HepG2 (cell line): ENCODE data around the gene UNC13D. TPM values are rescaled to one million over a fixed set of nuclear protein-coding genes. Genes with fewer than 3 reads are reported as not detected.

Source experiments
- CBFB ChIP-seq: sonication (generic); formaldehyde crosslinking; IDR thresholded peaks from 2 replicates; pipeline ENCODE4 v1.4.0; 2020; ENCODE audit warnings: missing genetic modification reagents
- CREM ChIP-seq, 2 experiments: sonication (generic) in 1 of 2; formaldehyde crosslinking in 1 of 2; IDR thresholded peaks; 2 replicates each; pipeline versions ENCODE4 v1.4.0 to v1.6.1; 2016 to 2020; ENCODE audit warnings: antibody characterized with exemption in 1 of 2, mild to moderate bottlenecking in 1 of 2, missing genetic modification reagents in 1 of 2
- ELF3 ChIP-seq: IDR thresholded peaks from 2 replicates; pipeline ENCODE4 v1.6.1; 2016; ENCODE audit warnings: missing genetic modification reagents, missing compliant biosample characterization
- ELF4 ChIP-seq: sonication (generic); formaldehyde crosslinking; IDR thresholded peaks from 2 replicates; pipeline ENCODE4 v1.5.0; 2020; ENCODE audit warnings: missing genetic modification reagents, mild to moderate bottlenecking, moderate library complexity, borderline replicate concordance
- ETV6 ChIP-seq: sonication (generic); formaldehyde crosslinking; conservative IDR thresholded peaks from 2 replicates; pipeline ENCODE4 v1.4.0; 2020; ENCODE audit warnings: missing genetic modification reagents
- GABPA ChIP-seq, 2 experiments: IDR thresholded peaks; 2 replicates each; pipeline ENCODE4 v1.6.1; 2011 to 2016; ENCODE audit warnings: low read depth in 2 of 2, low read length in 1 of 2, missing biosample characterization in 1 of 2, missing genetic modification characterization in 1 of 2
- HNRNPLL ChIP-seq: fragments of 200-400 bp; formaldehyde crosslinking; IDR thresholded peaks from 2 replicates; pipeline ENCODE4 v1.6.1; 2017; ENCODE audit warnings: mild to moderate bottlenecking, low read depth, low read length; ENCODE audit not compliant: poor library complexity, severe bottlenecking
- MYC ChIP-seq: sonication (generic); formaldehyde crosslinking; IDR thresholded peaks from 2 replicates; pipeline ENCODE4 v1.9.0; 2021; ENCODE audit warnings: missing genetic modification reagents, borderline replicate concordance
- NFKBIZ ChIP-seq: IDR thresholded peaks from 2 replicates; pipeline ENCODE4 v1.6.1; 2018; ENCODE audit warnings: missing genetic modification reagents, missing compliant biosample characterization
- POGZ ChIP-seq: sonication (generic); formaldehyde crosslinking; IDR thresholded peaks from 2 replicates; pipeline ENCODE4 v1.4.0; 2020; ENCODE audit warnings: mild to moderate bottlenecking, missing genetic modification reagents
- POLR2A ChIP-seq, 2 experiments: IDR thresholded peaks; 2 replicates each; pipeline ENCODE4 v1.6.1; 2011; ENCODE audit warnings: low read depth in 2 of 2, low read length in 2 of 2, mild to moderate bottlenecking in 1 of 2, moderate library complexity in 1 of 2; ENCODE audit not compliant: insufficient read depth in 1 of 2
- SIX1 ChIP-seq: sonication (generic); formaldehyde crosslinking; IDR thresholded peaks from 2 replicates; pipeline ENCODE4 v1.4.0; 2020; ENCODE audit warnings: missing genetic modification reagents, borderline replicate concordance
- SRSF4 ChIP-seq: fragments of 200-400 bp; formaldehyde crosslinking; IDR thresholded peaks from one replicate; pipeline ENCODE4 v1.6.1; 2018; ENCODE audit warnings: mild to moderate bottlenecking, low read depth, low read length, moderate library complexity; ENCODE audit not compliant: poor library complexity, severe bottlenecking
- SRY ChIP-seq: sonication (generic); formaldehyde crosslinking; IDR thresholded peaks from 2 replicates; pipeline ENCODE4 v1.8.0; 2022; ENCODE audit warnings: mild to moderate bottlenecking, missing genetic modification reagents
- STAG1 ChIP-seq: sonication (generic); formaldehyde crosslinking; IDR thresholded peaks from 2 replicates; pipeline ENCODE4 v1.4.0; 2020; ENCODE audit warnings: missing genetic modification reagents
- TEAD3 ChIP-seq: optimal IDR thresholded peaks from 2 replicates; pipeline ENCODE3; 2016; ENCODE audit warnings: borderline replicate concordance
- TMF1 ChIP-seq: sonication (generic); formaldehyde crosslinking; IDR thresholded peaks from 2 replicates; pipeline ENCODE4 v1.8.1; 2022; ENCODE audit warnings: low read depth, missing genetic modification reagents
- TOE1 ChIP-seq: sonication (generic); formaldehyde crosslinking; IDR thresholded peaks from 2 replicates; pipeline ENCODE4 v1.4.0; 2020; ENCODE audit warnings: mild to moderate bottlenecking, missing genetic modification reagents
- ZBTB14 ChIP-seq: sonication (generic); formaldehyde crosslinking; IDR thresholded peaks from 2 replicates; pipeline ENCODE4 v1.4.0; 2020; ENCODE audit warnings: missing genetic modification reagents
- ZBTB20 ChIP-seq: sonication (generic); formaldehyde crosslinking; IDR thresholded peaks from 2 replicates; pipeline ENCODE4 v1.8.1; 2023; ENCODE audit warnings: missing genetic modification reagents, low read depth, mild to moderate bottlenecking, borderline replicate concordance
- ZNF207 ChIP-seq: fragments of 450-650 bp; IDR thresholded peaks from 2 replicates; pipeline ENCODE4 v1.6.1; 2016; ENCODE audit warnings: antibody characterized with exemption, borderline replicate concordance
- ZNF256 ChIP-seq: sonication (generic); formaldehyde crosslinking; conservative IDR thresholded peaks from 2 replicates; pipeline ENCODE4 v1.4.0; 2020; ENCODE audit warnings: missing genetic modification reagents
- ZNF543 ChIP-seq: sonication (generic); formaldehyde crosslinking; IDR thresholded peaks from 2 replicates; pipeline ENCODE4 v1.4.0; 2020; ENCODE audit warnings: mild to moderate bottlenecking, missing genetic modification reagents
- ZNF569 ChIP-seq: sonication (generic); formaldehyde crosslinking; IDR thresholded peaks from 2 replicates; pipeline ENCODE4 v1.5.0; 2020; ENCODE audit warnings: mild to moderate bottlenecking, missing genetic modification reagents, moderate library complexity, borderline replicate concordance
- ZNF709 ChIP-seq: sonication (generic); formaldehyde crosslinking; IDR thresholded peaks from 2 replicates; pipeline ENCODE4 v1.5.0; 2020; ENCODE audit warnings: mild to moderate bottlenecking, missing genetic modification reagents
- ZNF768 ChIP-seq: sonication (generic); formaldehyde crosslinking; IDR thresholded peaks from 2 replicates; pipeline ENCODE4 v1.4.0; 2020; ENCODE audit warnings: missing genetic modification reagents
- ZSCAN20 ChIP-seq: sonication (generic); formaldehyde crosslinking; IDR thresholded peaks from 2 replicates; pipeline ENCODE4 v1.4.0; 2020; ENCODE audit warnings: missing genetic modification reagents, mild to moderate bottlenecking, borderline replicate concordance
- polyA plus RNA-seq, 8 experiments: library from polyadenylated mRNA; depleted of rRNA in 3 of 8; stranded (reverse) in 7 of 8; unstranded in 1 of 8; fragments of >200 nt; fragmentation: Illumina TruSeq in 4 of 8; extraction: Trizol in 4 of 8; gene quantifications; 2 replicates each; pipeline versions ENCODE4 v1.2.1 to v1.2.3, GENCODE V29; 2011 to 2016; ENCODE audit warnings: low read depth in 4 of 8, missing spikeins in 1 of 8, mixed read lengths in 1 of 8; ENCODE audit not compliant: insufficient read depth in 1 of 8
- total RNA-seq, 5 experiments: library from RNA; depleted of rRNA; stranded (reverse); fragments of >200 nt; fragmentation: Illumina TruSeq; extraction: Trizol; gene quantifications; 2 replicates each; pipeline ENCODE4 v1.2.3, GENCODE V29; 2016; ENCODE audit warnings: low read depth in 1 of 5
- TF ChIP-seq, protein P1 (sequence below): sonication (generic); formaldehyde crosslinking; IDR thresholded peaks from 2 replicates; pipeline ENCODE4 v1.4.0; 2020; ENCODE audit warnings: missing genetic modification reagents, borderline replicate concordance
- TF ChIP-seq, protein P2 (sequence below): IDR thresholded peaks from 2 replicates; pipeline ENCODE4 v1.6.1; 2016; ENCODE audit warnings: missing compliant biosample characterization, missing genetic modification reagents, borderline replicate concordance

UNC13D gene
- total and polyA plus RNA-seq, 2 of the 13 experiments (the other 11 are each of a cell fraction or from before 2014, with no cell fraction given), result 29.7 to 42.7 TPM

- TF ChIP-seq HNRNPLL (peak; percentile 53), ZSCAN20 (CRISPR knock-in tag) (no peak), TOE1 (no peak), POGZ (CRISPR knock-in tag) (no peak), SIX1 (CRISPR knock-in tag) (no peak), GABPA (IDR thresholded peaks at IDR 0.05; ENCODE audit: low read depth, low read length) (no peak), GABPA (CRISPR knock-in tag; IDR thresholded peaks at IDR 0.05; ENCODE audit: low read depth) (no peak), ZNF569 (CRISPR knock-in tag) (no peak), ZBTB20 (CRISPR knock-in tag) (no peak; the same call in 1 of the 2 replicates), NFKBIZ (no peak), MYC (CRISPR knock-in tag) (no peak; the same call in 1 of the 2 replicates), ZNF709 (CRISPR knock-in tag) (no peak), ZNF207 (no peak), ZNF256 (CRISPR knock-in tag) (no peak), ZNF768 (no peak), STAG1 (CRISPR knock-in tag) (peak; percentile 62), ZBTB14 (CRISPR knock-in tag) (no peak), POLR2A (IDR thresholded peaks at IDR 0.05; ENCODE audit: insufficient read depth in 1 of 2, low read depth in 2 of 2, low read length in 2 of 2) (no peak), ELF3 (CRISPR knock-in tag) (no peak), SRSF4 (no peak), ELF4 (CRISPR knock-in tag) (no peak), ZNF543 (CRISPR knock-in tag) (no peak), CBFB (CRISPR knock-in tag) (no peak), CREM (IDR thresholded peaks at IDR 0.05) (no peak), CREM (CRISPR knock-in tag; IDR thresholded peaks at IDR 0.05) (no peak), TMF1 (CRISPR knock-in tag) (0 out of 2 replicates have a peak, but pooled peaks have one; percentile 49), ETV6 (CRISPR knock-in tag) (no peak), TEAD3 (CRISPR knock-in tag) (no peak), SRY (CRISPR knock-in tag) (no peak)
- TF ChIP-seq, protein P1, sequence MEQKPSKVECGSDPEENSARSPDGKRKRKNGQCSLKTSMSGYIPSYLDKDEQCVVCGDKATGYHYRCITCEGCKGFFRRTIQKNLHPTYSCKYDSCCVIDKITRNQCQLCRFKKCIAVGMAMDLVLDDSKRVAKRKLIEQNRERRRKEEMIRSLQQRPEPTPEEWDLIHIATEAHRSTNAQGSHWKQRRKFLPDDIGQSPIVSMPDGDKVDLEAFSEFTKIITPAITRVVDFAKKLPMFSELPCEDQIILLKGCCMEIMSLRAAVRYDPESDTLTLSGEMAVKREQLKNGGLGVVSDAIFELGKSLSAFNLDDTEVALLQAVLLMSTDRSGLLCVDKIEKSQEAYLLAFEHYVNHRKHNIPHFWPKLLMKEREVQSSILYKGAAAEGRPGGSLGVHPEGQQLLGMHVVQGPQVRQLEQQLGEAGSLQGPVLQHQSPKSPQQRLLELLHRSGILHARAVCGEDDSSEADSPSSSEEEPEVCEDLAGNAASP (CRISPR knock-in tag), result no peak
- TF ChIP-seq, protein P2, sequence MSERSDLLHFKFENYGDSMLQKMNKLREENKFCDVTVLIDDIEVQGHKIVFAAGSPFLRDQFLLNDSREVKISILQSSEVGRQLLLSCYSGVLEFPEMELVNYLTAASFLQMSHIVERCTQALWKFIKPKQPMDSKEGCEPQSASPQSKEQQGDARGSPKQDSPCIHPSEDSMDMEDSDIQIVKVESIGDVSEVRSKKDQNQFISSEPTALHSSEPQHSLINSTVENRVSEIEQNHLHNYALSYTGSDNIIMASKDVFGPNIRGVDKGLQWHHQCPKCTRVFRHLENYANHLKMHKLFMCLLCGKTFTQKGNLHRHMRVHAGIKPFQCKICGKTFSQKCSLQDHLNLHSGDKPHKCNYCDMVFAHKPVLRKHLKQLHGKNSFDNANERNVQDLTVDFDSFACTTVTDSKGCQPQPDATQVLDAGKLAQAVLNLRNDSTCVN (CRISPR knock-in tag), result no peak
Measured at GRCh38 chr17:75827308-75828075, 16.7 kb downstream of the UNC13D start (continued).
